Activated naive CD4-positive, alpha-beta T cell treated with Interleukin-2 at 50 U/mL for 16 hours (primary cell): ENCODE data around the gene CD3G.
A peak's percentile ranks its signal among the peaks of the same experiment; 100 is the strongest.
"Not testable (repeated sequence)": the region's sequence is repeated elsewhere in the genome, so short reads cannot be mapped to it uniquely, and the experiment has no call there.

Experiments used
- DNase-seq: peaks from one replicate; pipeline ENCODE4 v3.0.0-alpha.2; 2020

Gene CD3G

GRCh38 chr11:118383657-118384056 lies 39.5 kb downstream of the CD3G start:
- no peak for DNase-seq

GRCh38 chr11:118396097-118396501 lies 52.0 kb downstream of the CD3G start:
- no peak for DNase-seq

GRCh38 chr11:118397448-118397847 lies 53.3 kb downstream of the CD3G start:
- no peak for DNase-seq

GRCh38 chr11:118398791-118399559 lies 54.8 kb downstream of the CD3G start:
- DNase-seq = peak; percentile 42

- DNase-seq = peak; percentile 91
These were observed 57.2 kb downstream of the CD3G start, which contains the start of gene ATP5MG for GRCh38 chr11:118401151-118401879. Gene ATP5MG (plus strand): TSS chr11:118401606. CDS start chr11:118401666, 60 bp downstream.

GRCh38 chr11:118401880-118402590 lies 57.9 kb downstream of the CD3G start:
- DNase-seq = no peak

- not testable (repeated sequence) for DNase-seq
These were observed 58.5 kb downstream of the CD3G start for GRCh38 chr11:118402594-118402993.
